NCI-H774 (cell line): Measurements from ENCODE around the gene CMPK1.

ENCODE experiments used
- DNase-seq: peaks from one replicate; lab custom pipeline; 2025; lab: John Stamatoyannopoulos, UW

Gene CMPK1

GRCh38 chr1:47424336-47424982, 90.9 kb downstream of the CMPK1 start:
- DNase-seq, result peak; percentile 39
